Epithelial cell of esophagus (primary cell): ENCODE results near the gene BDH1.
"Not testable (repeated sequence)": the region's sequence is repeated elsewhere in the genome, so short reads cannot be mapped to it uniquely, and the experiment has no call there.

Experiments used
- DNase-seq: peaks from one replicate; pipeline ENCODE4 v3.0.0; 2010; ENCODE audit warnings: low read depth
- H3K4me3 ChIP-seq: 2 replicates; pipeline ENCODE4 v1.5.1; 2011; ENCODE audit warnings: mild to moderate bottlenecking, low read length, control low read depth
- TF ChIP-seq, protein P1 (sequence below): IDR thresholded peaks from 2 replicates; pipeline ENCODE4 v1.5.1; 2011; ENCODE audit warnings: low read depth, mild to moderate bottlenecking, low read length, control low read depth, inconsistent platforms; ENCODE audit not compliant: insufficient read depth; ENCODE audit errors: missing control alignments

The BDH1 gene

DNA sequence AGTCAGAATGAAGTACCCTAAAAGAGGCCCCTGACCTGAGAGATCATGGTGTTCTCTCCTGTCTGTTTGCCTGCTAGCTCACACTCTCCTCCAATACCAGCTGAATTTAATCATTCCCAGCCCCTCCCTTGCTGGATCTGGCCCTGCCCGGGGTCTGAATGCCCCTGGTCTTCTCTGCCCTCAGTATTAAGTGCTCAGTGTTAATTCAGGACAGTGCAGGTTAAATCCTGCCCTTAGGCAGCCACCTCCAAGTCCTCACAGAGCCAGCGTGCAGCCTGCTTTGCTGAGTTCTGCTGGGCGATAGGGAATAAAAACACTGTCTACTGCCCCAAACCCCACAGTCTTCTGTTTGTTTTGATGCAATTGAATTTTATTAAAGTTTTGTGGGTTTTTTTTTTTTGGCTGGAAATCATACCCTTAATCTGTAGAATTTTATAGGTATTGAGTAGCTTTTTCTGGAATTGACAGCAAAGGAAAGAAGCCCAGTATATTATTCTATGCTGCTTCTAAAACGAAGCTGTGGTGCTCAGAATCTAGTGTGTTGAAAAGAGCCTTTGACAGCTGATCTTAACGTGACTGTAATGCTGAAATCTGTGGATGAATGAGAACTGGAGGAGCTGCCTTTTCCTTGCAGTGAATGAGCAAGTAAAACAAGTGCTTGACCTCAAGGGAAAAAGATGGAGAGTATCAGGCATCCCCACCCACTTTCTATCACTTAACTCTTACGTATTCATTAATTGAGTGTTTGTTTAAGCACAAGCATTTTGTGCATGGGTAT, 12.3 kb upstream of the BDH1 start:
- DNase-seq, result no peak
- TF ChIP-seq, protein P1, sequence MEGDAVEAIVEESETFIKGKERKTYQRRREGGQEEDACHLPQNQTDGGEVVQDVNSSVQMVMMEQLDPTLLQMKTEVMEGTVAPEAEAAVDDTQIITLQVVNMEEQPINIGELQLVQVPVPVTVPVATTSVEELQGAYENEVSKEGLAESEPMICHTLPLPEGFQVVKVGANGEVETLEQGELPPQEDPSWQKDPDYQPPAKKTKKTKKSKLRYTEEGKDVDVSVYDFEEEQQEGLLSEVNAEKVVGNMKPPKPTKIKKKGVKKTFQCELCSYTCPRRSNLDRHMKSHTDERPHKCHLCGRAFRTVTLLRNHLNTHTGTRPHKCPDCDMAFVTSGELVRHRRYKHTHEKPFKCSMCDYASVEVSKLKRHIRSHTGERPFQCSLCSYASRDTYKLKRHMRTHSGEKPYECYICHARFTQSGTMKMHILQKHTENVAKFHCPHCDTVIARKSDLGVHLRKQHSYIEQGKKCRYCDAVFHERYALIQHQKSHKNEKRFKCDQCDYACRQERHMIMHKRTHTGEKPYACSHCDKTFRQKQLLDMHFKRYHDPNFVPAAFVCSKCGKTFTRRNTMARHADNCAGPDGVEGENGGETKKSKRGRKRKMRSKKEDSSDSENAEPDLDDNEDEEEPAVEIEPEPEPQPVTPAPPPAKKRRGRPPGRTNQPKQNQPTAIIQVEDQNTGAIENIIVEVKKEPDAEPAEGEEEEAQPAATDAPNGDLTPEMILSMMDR, result no peak
- no peak overlapping the region for H3K4me3 ChIP-seq

DNA sequence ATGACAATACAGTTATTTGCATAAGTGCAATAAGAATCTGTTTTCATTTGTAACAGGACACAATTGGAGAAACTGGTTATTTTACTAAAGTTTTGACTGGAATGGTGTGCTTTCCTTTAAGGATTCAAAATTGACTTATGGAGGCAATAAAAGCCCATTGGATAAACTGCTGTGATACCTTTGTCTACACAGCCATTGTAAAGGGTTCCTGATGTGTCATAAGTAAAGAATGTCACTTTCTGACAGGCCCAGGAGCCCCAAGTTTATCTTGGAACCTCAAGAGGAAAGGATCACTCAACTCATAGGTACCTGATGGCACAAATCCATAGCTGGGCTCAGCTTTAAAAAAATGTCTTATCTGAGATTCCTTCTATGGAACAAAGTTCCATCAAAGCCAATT, 10.4 kb upstream of the BDH1 start:
- not testable (repeated sequence) for DNase-seq, H3K4me3 ChIP-seq

DNA sequence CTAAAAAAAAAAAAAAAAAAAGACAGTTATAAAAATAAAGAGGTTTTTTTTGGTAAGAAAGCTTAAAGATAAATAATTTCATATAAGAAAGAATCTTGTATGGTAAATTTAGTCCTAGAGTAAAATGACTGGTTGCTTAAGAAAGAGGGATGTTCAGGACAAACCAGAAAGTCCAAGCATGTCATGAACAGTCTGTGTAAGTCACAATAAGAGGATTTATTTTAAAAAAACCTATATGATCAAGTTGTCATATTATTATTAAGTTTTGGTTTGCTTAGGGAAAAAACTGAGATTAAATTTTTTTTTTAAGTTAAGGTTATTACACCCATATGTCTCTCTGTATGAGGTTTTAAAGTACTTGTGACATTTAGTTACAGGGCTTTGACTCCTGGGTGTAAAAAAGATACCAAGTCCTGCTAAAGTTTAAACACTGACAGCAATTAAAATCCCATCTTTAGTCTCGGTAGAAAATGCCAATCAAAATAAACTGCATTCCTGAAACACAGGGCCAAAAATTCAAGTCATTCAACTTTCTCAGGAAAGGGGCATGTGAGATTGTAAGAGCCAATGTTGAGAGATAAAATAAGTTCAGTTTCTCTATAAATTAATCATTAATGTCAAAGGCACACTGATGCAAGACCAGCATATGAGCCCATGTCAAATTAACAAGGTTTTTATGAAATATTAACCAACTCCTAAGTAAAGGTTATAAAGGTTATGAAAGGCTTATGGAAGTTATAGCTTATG, 8.5 kb upstream of the BDH1 start:
- TF ChIP-seq, protein P1, result no peak
- H3K4me3 ChIP-seq, result no peak overlapping the region
- DNase-seq, result no peak

DNA sequence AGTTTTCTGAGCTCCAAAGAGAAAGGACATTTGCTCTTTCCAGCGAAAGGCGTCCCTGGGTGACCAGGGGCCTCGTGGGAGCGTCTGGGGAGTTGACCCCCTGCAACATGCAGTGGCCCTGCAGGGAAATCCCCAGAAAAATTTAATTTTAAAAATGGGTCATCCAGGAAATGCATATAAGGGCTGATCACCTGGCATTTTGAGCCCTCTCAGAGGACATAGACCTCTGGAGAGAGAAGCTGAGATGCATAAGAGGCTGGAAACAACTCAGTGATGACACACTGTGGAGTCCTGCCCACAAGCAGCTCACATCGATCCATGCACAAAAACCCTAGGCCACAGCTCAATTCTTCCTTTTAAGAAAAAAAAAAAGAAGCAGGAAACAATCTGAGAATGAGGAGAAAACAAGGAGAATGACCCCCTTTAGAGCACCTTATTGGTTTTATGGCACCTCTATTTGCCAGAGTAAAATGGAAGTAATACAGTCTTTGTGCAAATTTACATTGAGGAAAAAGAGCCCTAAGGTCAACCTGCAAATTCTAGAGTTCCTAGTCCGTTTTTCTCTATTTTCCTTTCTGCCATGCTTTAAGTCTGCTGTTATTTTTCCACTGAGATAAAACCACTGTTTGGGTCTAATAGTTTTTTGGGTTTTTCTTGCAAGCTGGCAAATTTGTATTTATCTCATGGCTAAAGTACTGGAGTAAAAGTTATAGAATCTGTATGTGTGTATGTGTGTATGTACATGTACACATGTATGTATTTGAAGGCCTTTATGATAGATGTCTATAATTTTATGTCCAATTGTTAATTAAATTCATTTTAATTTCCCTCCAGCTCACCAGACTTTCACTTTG, 6.9 kb upstream of the BDH1 start:
- no peak overlapping the region for H3K4me3 ChIP-seq
- no peak for DNase-seq
- TF ChIP-seq, protein P1, result no peak

DNA sequence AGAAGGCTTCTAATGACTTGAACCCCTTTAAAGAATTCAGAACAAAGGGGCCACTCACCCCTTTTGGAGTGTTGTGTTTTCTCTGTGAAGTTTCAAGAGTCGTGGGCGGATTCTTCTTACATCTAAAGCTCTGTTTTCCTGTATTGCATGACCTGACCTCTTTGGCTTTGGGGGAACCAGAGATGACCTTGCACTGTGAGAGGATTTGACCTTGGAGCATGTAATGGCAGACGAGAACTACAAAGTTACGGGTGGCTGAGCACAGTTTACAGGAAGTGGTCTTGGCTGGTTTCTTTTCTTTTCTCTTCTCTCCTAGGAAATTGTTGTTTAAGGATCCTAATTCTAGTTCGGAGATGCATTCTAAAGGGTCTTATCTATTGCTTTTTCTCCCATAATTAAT, 6.2 kb upstream of the BDH1 start:
- DNase-seq, result no peak
- TF ChIP-seq, protein P1, result no peak

DNA sequence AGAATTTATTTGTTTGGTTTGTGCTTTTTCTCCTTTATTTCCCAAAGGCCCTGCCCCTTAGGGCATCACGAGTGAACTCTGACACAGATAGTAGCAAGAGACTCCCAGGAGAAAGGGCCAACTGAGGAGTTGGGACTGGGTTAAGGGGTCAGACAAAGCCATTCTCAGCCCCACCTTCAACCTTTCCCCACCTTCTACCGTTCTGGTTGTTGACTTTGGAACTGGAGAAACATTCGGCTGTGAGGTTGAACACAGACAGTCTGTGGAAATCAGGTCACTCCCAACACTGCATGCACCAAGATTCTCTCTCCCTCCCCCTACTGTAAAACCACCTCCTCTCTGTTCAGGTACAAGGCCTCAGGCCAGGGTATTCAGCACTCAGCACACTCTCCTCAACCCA, 3.9 kb upstream of the BDH1 start:
- TF ChIP-seq, protein P1, result no peak
- no peak for DNase-seq
- no peak overlapping the region for H3K4me3 ChIP-seq

More for the DNA sequence above, 6.2 kb upstream of the BDH1 start:
- H3K4me3 ChIP-seq, result no peak overlapping the region
